HepG2 (cell line): ENCODE results near the gene CIITA. TPM values are rescaled to one million over a fixed set of nuclear protein-coding genes. Genes with fewer than 3 reads are reported as not detected.

ENCODE experiments used
- ATF1 ChIP-seq: IDR thresholded peaks from 2 replicates; pipeline ENCODE4 v1.6.1; 2016; ENCODE audit warnings: mild to moderate bottlenecking, control low read depth
- CENPT ChIP-seq: sonication (generic); formaldehyde crosslinking; IDR thresholded peaks from 2 replicates; pipeline ENCODE4 v1.8.0; 2022; ENCODE audit warnings: low read depth, mild to moderate bottlenecking, moderate library complexity, missing genetic modification reagents
- FOXK1 ChIP-seq: sonication (generic); formaldehyde crosslinking; IDR thresholded peaks from 2 replicates; pipeline ENCODE4 v1.4.0; 2020; ENCODE audit warnings: low read depth, missing genetic modification reagents, borderline replicate concordance
- HDAC2 ChIP-seq: sonication (generic); formaldehyde crosslinking; IDR thresholded peaks from 2 replicates; pipeline ENCODE4 v1.4.0; 2020; ENCODE audit warnings: missing genetic modification reagents
- IRF2 ChIP-seq: IDR thresholded peaks from 2 replicates; pipeline ENCODE4 v1.6.1; 2018; ENCODE audit warnings: missing genetic modification reagents, missing compliant biosample characterization
- LCORL ChIP-seq, 2 experiments: fragments of 450-650 bp in 1 of 2; sonication (generic) in 1 of 2; formaldehyde crosslinking in 1 of 2; IDR thresholded peaks; 2 replicates each; pipeline versions ENCODE4 v1.5.0 to v1.6.1; 2017 to 2020; ENCODE audit warnings: antibody characterized with exemption in 1 of 2, missing genetic modification reagents in 1 of 2
- NKX3-1 ChIP-seq: sonication (generic); formaldehyde crosslinking; IDR thresholded peaks from 2 replicates; pipeline ENCODE4 v1.5.0; 2020; ENCODE audit warnings: missing genetic modification reagents
- PAF1 ChIP-seq: IDR thresholded peaks from 2 replicates; pipeline ENCODE4 v1.6.1; 2016; ENCODE audit warnings: missing genetic modification reagents, missing compliant biosample characterization
- PRMT3 ChIP-seq: sonication (generic); formaldehyde crosslinking; IDR thresholded peaks from 2 replicates; pipeline ENCODE4 v1.8.1; 2022; ENCODE audit warnings: low read depth, mild to moderate bottlenecking, moderate library complexity, missing genetic modification reagents, borderline replicate concordance
- REXO4 ChIP-seq: sonication (generic); formaldehyde crosslinking; IDR thresholded peaks from 2 replicates; pipeline ENCODE4 v1.8.0; 2022; ENCODE audit warnings: missing genetic modification reagents, mild to moderate bottlenecking, borderline replicate concordance
- SKI ChIP-seq: fragments of 450-650 bp; IDR thresholded peaks from one replicate; pipeline ENCODE4 v1.6.1; 2018; ENCODE audit warnings: mild to moderate bottlenecking; ENCODE audit not compliant: partially characterized antibody
- THAP11 ChIP-seq: IDR thresholded peaks from 2 replicates; pipeline ENCODE4 v1.6.1; 2016; ENCODE audit warnings: missing biosample characterization, missing genetic modification reagents
- ZFY ChIP-seq: sonication (generic); formaldehyde crosslinking; IDR thresholded peaks from 2 replicates; pipeline ENCODE4 v1.4.0; 2020; ENCODE audit warnings: missing genetic modification reagents
- ZKSCAN1 ChIP-seq: fragments of 150-350 bp; IDR thresholded peaks from 2 replicates; pipeline ENCODE4 v1.6.1; 2014; ENCODE audit warnings: low read length
- ZNF12 ChIP-seq: sonication (generic); formaldehyde crosslinking; IDR thresholded peaks from 2 replicates; pipeline ENCODE4 v1.5.0; 2020; ENCODE audit warnings: missing genetic modification reagents
- ZNF441 ChIP-seq: sonication (generic); formaldehyde crosslinking; IDR thresholded peaks from 2 replicates; pipeline ENCODE4 v1.7.0; 2021; ENCODE audit warnings: missing genetic modification reagents, borderline replicate concordance
- ZNF547 ChIP-seq: sonication (generic); formaldehyde crosslinking; IDR thresholded peaks from 2 replicates; pipeline ENCODE4 v1.5.1; 2020; ENCODE audit warnings: mild to moderate bottlenecking, missing genetic modification reagents
- ZNF672 ChIP-seq: sonication (generic); formaldehyde crosslinking; IDR thresholded peaks from 2 replicates; pipeline ENCODE4 v1.8.1; 2022; ENCODE audit warnings: missing genetic modification reagents
- ZNF792 ChIP-seq: IDR thresholded peaks from 2 replicates; pipeline ENCODE4 v1.6.1; 2016
- polyA plus RNA-seq, 8 experiments: library from polyadenylated mRNA; depleted of rRNA in 3 of 8; stranded (reverse) in 7 of 8; unstranded in 1 of 8; fragments of >200 nt; fragmentation: Illumina TruSeq in 4 of 8; extraction: Trizol in 4 of 8; gene quantifications; 2 replicates each; pipeline versions ENCODE4 v1.2.1 to v1.2.3, GENCODE V29; 2011 to 2016; ENCODE audit warnings: low read depth in 4 of 8, missing spikeins in 1 of 8, mixed read lengths in 1 of 8; ENCODE audit not compliant: insufficient read depth in 1 of 8
- total RNA-seq, 5 experiments: library from RNA; depleted of rRNA; stranded (reverse); fragments of >200 nt; fragmentation: Illumina TruSeq; extraction: Trizol; gene quantifications; 2 replicates each; pipeline ENCODE4 v1.2.3, GENCODE V29; 2016; ENCODE audit warnings: low read depth in 1 of 5
- TF ChIP-seq, protein P1 (sequence below), 2 experiments: sonication (generic) in 1 of 2; formaldehyde crosslinking in 1 of 2; IDR thresholded peaks; 2 replicates each; pipeline versions ENCODE4 v1.6.1 to v1.9.0; 2014 to 2022; ENCODE audit warnings: antibody characterized with exemption in 1 of 2, borderline replicate concordance in 1 of 2, inconsistent platforms in 1 of 2, low read depth in 1 of 2, missing genetic modification reagents in 1 of 2
- TF ChIP-seq, protein P2 (sequence below): IDR thresholded peaks from 2 replicates; pipeline ENCODE4 v1.6.1; 2016; ENCODE audit warnings: missing genetic modification reagents, missing compliant biosample characterization
- TF ChIP-seq, protein P3 (sequence below): sonication (generic); formaldehyde crosslinking; IDR thresholded peaks from 2 replicates; pipeline ENCODE4 v1.4.0; 2020; ENCODE audit warnings: mild to moderate bottlenecking, low read depth, missing genetic modification reagents

Gene CIITA
- total and polyA plus RNA-seq, 2 of the 13 experiments (the other 11 are each of a cell fraction or from before 2014, with no cell fraction given) = 0.08 to 0.09 TPM

DNA sequence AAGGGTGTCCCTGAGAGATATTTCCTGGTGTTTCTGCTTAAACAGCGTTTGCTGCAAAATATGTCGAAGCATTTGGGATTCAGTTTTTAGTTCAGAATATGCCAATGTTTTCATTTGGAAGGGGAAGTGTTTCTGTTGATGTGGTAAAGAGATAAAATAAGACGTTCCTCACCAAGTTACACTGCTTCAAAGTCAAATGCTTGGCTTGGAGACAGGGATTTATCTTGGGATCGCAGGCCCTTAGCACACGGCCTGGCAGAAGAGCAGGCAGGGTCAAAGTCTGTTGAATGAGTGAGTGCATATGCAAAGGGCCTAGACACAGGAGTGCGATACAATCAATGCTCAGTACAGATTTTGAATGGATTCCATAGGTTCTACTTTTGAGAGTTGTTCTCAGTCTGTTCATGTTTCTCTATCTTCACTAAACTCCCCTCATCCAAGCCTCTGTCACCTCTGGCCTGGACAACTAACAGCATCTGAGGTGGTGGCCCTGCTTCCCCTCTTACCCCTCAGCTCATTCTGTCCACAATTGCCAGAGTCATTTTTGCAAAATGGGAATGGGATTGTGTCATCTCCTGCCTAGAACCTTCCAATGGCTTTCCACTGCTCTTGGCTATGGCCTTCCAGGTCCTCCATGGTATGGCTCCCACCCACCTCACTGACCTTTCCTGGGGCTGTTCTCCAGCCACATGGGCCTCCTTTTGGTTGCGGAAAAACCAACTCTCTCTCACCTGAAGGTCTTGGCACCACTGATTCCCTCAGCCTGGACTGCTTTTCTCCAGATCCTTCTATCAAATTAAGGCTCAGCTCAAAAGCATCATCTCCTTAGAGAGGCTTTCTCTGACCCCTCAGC, 62.0 kb downstream of the CIITA start (continued):
- TF ChIP-seq, protein P1, sequence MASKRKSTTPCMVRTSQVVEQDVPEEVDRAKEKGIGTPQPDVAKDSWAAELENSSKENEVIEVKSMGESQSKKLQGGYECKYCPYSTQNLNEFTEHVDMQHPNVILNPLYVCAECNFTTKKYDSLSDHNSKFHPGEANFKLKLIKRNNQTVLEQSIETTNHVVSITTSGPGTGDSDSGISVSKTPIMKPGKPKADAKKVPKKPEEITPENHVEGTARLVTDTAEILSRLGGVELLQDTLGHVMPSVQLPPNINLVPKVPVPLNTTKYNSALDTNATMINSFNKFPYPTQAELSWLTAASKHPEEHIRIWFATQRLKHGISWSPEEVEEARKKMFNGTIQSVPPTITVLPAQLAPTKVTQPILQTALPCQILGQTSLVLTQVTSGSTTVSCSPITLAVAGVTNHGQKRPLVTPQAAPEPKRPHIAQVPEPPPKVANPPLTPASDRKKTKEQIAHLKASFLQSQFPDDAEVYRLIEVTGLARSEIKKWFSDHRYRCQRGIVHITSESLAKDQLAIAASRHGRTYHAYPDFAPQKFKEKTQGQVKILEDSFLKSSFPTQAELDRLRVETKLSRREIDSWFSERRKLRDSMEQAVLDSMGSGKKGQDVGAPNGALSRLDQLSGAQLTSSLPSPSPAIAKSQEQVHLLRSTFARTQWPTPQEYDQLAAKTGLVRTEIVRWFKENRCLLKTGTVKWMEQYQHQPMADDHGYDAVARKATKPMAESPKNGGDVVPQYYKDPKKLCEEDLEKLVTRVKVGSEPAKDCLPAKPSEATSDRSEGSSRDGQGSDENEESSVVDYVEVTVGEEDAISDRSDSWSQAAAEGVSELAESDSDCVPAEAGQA (IDR thresholded peaks at IDR 0.05; ENCODE audit: low read depth) = 0 out of 2 replicates have a peak, but pooled peaks have one; percentile 33
- TF ChIP-seq, protein P1 (CRISPR knock-in tag; IDR thresholded peaks at IDR 0.05; ENCODE audit: borderline replicate concordance) = no peak
- TF ChIP-seq ZNF792 (CRISPR knock-in tag) = 0 out of 2 replicates have a peak, but pooled peaks have one; percentile 18
- no peak for TF ChIP-seq LCORL (IDR thresholded peaks at IDR 0.05)
- TF ChIP-seq LCORL (CRISPR knock-in tag; IDR thresholded peaks at IDR 0.05) = peak; percentile 48; the same call in 1 of the 2 replicates
- TF ChIP-seq FOXK1 (CRISPR knock-in tag) = peak; percentile 12; the same call in 1 of the 2 replicates
- peak; percentile 45 for TF ChIP-seq SKI
- TF ChIP-seq, protein P2, sequence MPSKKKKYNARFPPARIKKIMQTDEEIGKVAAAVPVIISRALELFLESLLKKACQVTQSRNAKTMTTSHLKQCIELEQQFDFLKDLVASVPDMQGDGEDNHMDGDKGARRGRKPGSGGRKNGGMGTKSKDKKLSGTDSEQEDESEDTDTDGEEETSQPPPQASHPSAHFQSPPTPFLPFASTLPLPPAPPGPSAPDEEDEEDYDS (CRISPR knock-in tag) = peak; percentile 12; the same call in 1 of the 2 replicates
- TF ChIP-seq NKX3-1 (CRISPR knock-in tag) = no peak
- peak; percentile 76 for TF ChIP-seq ZFY (CRISPR knock-in tag)
- peak; percentile 13; the same call in 1 of the 2 replicates for TF ChIP-seq ATF1 (CRISPR knock-in tag)
- TF ChIP-seq ZNF547 (CRISPR knock-in tag) = 0 out of 2 replicates have a peak, but pooled peaks have one; percentile 37
- no peak for TF ChIP-seq REXO4 (CRISPR knock-in tag)
- TF ChIP-seq THAP11 = peak; percentile 39; the same call in 1 of the 2 replicates
- TF ChIP-seq ZNF12 (CRISPR knock-in tag) = peak; percentile 47; the same call in 1 of the 2 replicates
- no peak for TF ChIP-seq CENPT (CRISPR knock-in tag)
- peak; percentile 30; the same call in 1 of the 2 replicates for TF ChIP-seq ZNF441 (CRISPR knock-in tag)
- no peak for TF ChIP-seq PRMT3 (CRISPR knock-in tag)
- TF ChIP-seq IRF2 (CRISPR knock-in tag) = 0 out of 2 replicates have a peak, but pooled peaks have one; percentile 18
- TF ChIP-seq, protein P3, sequence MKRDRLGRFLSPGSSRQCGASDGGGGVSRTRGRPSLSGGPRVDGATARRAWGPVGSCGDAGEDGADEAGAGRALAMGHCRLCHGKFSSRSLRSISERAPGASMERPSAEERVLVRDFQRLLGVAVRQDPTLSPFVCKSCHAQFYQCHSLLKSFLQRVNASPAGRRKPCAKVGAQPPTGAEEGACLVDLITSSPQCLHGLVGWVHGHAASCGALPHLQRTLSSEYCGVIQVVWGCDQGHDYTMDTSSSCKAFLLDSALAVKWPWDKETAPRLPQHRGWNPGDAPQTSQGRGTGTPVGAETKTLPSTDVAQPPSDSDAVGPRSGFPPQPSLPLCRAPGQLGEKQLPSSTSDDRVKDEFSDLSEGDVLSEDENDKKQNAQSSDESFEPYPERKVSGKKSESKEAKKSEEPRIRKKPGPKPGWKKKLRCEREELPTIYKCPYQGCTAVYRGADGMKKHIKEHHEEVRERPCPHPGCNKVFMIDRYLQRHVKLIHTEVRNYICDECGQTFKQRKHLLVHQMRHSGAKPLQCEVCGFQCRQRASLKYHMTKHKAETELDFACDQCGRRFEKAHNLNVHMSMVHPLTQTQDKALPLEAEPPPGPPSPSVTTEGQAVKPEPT = no peak
- TF ChIP-seq PAF1 (CRISPR knock-in tag) = no peak
- TF ChIP-seq HDAC2 (CRISPR knock-in tag) = peak; percentile 65; the same call in 1 of the 2 replicates
- TF ChIP-seq ZNF672 (CRISPR knock-in tag) = no peak
- TF ChIP-seq ZKSCAN1 = no peak
